NCI-H345 (cell line): ENCODE data around the gene KCTD19.

Experiments
- DNase-seq: peaks from one replicate; lab custom pipeline; 2025; lab: John Stamatoyannopoulos, UW

Gene KCTD19

DNA sequence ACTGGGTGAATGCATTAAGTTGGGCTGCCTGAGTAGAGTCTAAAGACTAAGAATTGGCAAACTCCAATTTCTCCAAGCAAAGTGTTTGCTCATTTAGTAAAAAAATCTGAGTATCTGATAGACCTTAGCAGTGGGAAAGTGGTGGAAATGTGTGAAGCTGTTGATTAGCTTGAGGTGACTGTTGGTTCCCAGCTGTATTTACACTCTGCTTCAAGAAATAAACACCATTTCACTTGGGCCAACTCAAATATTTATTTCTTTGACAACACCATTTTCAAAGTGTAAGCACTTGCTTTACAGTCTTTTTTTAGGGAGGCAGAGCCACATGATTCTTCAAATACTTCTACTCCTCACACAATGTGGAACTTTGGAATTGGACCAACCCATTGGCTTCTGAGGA lies 8.7 kb downstream of the KCTD19 start:
- DNase-seq: no peak

DNA sequence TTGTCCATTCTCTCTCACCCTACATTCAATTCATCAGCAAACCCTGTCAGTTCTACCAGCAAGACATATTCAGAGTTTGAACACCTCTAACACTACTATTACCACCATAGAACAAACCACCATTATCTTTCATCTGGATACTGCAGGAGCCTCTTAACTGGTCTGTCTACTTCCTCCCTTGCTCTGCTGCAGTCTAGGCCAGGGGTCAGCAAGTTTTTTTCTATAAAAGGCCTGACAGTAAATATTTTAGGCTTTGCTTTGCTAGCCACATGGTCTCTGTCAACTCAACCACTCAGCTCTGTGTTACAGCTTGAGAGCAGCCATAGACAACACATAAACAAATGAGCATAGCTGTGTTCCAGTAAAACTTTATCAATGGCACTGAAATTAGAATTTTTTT lies 13.8 kb downstream of the KCTD19 start:
- DNase-seq: no peak

DNA sequence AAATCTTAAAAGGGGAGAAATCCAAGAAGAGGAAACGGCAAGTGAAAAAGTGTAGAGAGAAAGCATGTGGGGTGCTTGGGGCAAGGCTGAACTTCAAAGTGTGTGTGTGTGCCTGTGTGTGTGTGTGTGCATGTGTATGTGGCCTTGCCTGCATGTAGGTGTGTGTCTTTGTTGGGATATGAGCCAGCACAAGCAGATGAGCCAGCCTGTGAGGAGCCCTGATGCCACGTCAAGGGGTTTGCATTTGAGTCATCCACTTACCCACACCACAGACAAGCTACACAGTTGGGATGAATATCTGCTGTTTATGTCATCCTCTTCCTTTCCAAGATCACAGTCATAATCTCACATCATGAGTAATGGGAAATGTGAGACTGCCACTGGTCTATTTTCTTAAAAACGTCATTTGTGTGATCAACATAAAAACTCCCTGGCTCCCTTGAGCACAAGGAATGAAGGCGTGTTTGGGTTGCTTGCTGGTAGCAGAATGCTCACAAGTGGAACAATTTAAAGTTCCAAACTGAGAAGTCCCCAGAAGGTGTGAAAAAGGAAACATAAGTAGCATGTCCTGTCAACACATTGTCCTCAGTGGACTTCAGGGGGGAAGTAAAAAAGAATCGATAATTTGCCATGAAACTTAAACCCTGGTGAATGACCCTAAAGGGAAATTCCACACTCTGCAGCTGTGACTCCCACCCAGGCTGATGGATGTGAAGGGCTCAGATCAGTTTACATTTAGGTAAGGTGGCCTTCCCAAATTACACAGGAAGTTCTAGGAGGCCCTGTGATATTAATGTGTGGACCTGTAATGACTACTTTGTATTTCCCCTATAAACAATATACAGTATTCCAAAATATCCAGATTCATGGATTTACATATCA lies 14.7 kb downstream of the KCTD19 start:
- DNase-seq: no peak

DNA sequence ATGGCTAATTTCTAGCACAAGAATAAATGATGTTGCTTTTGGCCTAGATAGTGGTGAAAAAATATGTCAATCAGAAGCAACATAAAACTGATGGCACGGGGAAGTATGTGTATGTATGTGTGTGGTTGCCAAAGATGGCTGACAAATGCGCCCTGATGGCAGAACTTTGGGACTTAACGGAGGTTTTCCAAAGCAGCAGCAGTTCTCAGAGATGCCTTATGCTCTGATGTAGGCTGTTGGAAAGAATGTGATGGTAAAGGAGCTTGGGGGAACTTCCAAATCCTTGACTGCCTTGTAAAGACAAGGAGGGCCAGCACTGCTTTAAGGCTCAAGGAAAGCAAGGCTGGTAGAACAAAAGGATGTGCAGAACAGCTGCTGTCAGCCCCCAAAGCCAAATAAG lies 16.0 kb downstream of the KCTD19 start:
- DNase-seq: no peak

DNA sequence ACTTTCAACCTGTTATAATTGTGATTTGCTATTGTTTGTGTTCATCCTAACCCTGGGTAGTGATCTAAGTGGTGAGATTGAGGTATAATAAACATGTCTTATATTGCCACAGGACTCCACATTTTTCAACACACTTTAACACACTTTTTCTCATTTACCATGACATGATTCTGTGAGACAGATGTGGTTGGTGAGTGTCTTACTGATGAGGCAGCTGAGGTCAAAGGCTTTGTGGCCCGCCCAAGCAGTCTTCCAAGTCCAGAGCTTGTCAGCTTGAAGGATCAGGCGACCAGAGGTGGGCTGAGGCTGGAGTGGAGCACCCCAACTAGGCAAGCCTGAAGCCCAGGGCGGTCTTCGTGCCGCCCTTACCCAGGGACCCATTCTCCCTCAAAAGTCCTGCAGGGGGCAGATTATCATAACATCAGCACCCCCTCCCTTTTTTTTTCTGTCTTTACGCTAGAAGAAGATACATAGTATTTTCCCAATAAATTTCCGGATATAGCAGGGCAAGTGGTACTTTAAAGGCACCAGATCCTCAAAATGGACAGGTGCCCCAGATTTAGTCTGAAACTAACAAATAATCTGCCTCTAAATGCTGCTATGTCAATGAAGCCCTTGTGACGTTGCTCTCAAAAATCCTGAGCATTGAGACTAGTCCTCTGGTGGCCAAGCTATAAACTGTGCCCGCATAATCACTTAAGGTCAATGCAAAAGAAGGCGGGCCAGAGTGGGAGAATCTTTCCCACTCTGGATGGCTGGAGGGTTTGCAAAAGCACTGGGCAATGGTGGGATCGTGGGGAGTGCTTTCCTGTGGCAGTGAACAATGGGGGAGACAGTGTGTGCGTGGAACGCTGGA lies 21.1 kb downstream of the KCTD19 start:
- DNase-seq: no peak

DNA sequence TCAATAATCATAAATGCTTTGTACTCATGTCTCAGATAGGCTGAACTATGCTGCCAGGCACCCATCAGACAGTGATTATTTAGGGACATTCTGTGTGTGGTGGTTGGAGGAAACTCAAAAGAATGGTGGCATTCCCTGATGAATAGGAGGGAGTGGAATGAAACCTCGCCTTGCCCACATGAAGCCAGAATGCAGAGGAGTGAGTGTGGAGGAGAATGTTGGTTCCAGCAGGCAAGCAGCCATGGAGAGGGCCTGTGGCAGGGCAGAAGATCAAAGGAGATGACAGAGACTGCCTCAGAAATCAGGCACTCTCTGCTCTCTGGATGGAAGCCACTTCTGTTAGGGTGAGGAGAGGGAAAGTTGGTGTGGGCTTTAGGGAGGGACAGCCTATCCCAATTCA lies 22.5 kb downstream of the KCTD19 start:
- no peak for DNase-seq

DNA sequence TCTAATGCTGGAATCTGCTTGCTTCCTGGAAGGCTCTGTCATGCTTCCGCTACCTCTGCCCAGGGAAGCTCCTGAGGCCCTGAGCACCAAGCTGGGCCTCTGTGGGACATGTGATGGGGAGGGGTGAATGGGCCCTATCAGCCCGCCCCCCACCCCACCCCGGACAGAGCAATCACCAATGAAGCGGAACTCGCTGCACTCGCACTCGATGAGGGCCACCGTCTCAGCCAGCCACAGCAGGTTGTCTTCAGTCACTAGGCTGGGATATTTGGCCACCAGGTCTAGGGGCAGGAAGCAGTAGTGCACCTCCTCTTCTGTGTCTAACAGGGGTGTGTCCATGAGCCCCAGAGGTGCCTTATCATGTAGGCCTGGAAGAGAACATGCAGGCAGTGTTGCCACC lies 23.6 kb downstream of the KCTD19 start:
- no peak for DNase-seq

DNA sequence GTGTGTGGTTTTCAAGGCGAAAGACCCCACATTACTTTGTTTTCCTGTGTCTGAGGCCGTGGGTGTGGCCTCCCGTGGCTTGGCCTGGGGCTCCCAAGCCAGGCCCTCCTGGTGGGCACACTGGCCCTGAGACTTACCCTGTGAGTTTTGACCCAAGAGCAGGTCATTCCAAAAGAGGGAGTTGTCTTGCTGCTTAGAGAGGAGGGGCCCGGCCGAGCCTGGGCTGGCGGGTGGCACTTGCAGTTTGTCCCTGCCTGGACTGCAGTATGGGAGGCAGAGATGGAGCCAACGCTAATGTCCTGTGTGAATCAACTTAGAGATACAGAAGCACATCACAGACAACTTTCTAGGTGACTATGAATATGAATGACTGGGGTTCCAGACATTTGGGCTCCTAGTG lies 24.5 kb downstream of the KCTD19 start:
- DNase-seq: no peak

DNA sequence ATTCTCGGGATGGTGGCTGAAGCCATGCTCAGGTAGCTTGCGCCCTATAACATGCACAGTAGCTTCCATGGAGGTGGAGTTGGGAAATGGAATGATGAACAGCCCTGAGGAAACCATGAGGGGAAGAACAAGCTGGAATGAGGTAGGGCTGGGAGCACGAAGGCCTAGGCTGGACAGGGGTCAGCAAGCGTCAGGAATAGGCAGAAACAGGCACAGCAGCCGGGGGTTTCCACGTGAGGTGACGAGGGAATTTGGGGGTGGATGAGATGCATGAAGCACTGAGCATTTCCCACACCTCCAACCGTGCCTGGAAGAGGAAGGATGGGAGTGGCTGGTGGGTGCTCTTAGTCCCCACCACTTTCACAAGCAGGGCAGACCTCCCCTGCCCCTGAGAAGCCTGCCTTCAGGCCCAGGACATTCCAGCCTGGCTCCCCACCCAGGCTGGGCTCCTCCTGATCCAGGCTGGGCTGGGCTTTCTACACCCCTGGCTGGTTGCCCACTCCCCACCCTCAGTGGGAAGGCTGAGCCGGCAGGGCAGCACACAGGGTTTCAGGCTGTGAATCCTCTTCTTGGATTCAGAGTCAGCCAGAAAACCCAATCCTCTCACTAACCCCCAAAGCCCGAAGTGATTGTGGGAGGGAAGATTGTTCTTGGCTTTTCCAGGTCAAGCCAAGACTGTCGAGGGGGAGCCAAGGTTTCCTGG lies 25.3 kb downstream of the KCTD19 start:
- no peak for DNase-seq

DNA sequence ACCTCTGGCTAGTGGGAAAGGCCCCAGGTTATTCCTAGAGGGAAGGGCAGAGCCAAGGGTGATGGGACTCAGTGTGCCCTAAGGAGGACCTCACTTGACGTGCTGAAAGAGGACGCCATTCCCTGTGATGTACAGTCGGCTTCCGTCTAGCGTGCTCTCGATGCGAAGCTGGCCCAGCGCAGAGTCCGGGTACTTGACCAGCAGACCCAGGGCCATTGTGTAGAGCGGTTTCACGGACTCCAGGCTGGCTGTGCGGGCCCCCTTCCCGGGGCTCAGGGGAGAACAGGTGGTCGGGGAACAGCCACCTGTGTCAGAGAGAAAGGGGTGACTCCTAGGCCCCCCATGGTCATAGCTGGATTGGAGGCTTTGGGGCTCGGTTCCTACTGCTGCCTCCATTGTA lies 27.3 kb downstream of the KCTD19 start:
- DNase-seq: no peak

DNA sequence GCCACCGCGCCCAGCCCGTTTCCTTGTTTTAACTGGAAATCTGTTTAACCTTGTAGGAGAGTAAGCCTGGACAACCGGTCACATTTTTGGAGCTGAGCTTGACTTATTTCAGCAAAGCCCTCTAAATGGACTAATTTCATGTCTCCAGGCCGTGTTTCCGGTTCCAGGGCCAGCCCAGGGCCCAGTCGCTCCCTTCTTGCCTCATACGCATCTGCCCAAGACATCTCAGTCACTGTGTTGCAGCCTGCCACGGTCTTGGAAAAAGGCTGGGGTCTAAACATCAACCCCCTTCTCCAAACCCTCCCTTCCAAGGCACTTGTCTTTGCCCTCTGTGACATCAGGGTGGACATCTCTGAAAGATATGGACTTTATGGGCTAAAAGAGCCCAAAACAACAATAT lies 28.3 kb downstream of the KCTD19 start:
- no peak for DNase-seq

DNA sequence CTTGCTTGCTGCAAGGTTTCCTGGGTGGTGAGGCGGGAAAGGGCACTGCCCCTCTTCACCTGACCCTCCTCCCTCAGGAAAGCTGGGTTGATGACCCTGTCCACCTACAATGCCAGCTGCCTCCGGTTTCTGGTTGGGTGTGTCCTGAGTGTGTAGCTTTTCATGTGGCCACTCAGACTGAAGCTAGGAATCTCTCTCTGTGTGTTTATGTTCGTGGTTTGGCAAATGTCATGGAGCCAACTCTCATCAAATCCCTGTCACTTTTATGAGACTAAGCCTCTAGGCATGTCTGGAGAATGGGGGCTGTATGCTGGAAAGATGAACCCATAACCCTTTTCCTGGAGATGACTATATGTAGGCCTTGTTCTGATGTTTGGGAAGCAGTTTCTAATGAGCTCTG lies 30.1 kb downstream of the KCTD19 start:
- no peak for DNase-seq

DNA sequence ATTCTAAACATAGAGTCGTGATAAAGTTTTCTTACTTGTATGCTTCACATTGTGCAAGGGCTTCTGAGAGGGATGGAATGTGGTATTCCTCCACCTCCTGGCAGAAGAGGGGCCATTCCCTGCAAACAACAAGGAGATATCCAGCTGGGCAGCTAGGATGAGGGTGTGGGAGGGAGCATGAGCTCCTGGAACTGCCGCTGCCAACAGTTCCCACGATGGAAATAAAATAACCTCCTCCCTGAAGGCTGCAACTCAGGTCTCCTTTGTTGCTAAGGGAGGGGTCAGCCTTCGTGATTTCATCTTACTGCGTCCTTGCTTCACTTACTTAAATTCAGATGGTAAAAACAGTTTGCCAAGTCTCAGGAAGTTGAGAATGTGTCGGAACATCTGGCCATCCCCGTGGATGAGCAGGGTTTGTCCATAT lies 31.6 kb downstream of the KCTD19 start:
- DNase-seq: no peak

DNA sequence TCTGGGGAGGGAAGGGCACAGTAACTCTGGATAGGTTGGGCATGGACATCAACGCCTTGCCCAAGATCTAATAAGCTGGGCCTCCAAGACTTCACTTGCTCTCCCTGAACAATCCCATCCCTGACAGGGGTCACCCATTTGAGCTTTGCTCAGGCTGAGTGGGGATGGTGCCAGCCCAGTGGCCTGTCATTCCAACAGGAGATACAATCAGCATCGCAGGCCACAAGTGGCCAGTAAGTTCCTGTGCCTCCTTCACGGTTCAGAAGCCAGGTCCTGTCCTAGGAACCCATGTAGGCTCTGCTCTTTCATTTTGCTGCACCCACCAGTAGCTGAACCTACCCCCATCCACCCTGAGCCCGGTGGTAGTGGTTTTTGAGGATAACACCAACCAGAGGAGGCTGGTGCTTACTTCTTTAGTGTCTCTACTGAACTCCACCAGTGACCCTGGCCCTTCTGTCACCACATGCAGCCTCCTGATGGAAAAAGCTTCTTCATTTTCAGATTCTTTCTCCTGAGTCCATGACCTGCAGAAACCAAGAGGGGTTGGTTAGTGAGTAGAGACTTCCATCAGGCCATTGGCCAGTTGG lies 32.3 kb downstream of the KCTD19 start:
- DNase-seq: no peak

DNA sequence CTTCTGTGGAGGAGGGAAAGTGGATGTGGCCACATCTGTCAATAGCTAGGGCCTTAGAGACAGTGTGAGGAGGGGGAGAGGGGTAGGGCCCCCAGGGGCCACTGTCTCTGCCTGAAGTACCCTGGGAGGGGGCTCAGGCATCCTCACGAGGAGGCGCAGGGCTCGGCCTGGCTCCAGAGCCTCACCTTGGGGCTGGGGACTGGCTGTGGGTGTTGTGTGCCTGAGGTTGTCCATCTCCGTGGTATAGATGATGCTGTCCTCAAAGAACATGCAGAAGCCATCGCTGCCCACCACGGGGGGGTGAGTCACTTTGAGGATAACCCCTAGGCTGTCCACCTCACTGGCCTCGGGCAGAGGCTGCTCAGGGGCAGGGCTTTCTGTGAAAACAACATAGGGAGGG lies 35.1 kb downstream of the KCTD19 start:
- DNase-seq: no peak

DNA sequence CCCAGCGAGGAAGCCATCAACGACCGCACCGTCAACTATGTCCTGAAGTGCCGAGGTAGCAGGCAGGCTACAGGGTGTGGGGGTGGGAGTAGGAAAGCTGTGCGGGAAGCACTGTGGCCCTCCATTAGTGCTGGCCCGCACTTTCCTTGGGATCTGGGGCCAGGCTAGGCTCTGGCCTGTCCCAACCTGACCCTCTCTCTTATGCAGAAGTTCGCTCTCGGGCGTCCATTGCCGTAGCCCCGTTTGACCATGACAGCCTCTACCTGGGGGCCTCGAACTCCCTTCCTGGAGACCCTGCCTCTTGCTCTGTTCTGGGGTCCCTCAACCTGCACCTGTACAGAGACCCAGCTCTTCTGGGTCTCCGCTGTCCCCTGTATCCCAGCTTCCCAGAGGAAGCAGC lies 38.6 kb downstream of the KCTD19 start:
- no peak for DNase-seq

DNA sequence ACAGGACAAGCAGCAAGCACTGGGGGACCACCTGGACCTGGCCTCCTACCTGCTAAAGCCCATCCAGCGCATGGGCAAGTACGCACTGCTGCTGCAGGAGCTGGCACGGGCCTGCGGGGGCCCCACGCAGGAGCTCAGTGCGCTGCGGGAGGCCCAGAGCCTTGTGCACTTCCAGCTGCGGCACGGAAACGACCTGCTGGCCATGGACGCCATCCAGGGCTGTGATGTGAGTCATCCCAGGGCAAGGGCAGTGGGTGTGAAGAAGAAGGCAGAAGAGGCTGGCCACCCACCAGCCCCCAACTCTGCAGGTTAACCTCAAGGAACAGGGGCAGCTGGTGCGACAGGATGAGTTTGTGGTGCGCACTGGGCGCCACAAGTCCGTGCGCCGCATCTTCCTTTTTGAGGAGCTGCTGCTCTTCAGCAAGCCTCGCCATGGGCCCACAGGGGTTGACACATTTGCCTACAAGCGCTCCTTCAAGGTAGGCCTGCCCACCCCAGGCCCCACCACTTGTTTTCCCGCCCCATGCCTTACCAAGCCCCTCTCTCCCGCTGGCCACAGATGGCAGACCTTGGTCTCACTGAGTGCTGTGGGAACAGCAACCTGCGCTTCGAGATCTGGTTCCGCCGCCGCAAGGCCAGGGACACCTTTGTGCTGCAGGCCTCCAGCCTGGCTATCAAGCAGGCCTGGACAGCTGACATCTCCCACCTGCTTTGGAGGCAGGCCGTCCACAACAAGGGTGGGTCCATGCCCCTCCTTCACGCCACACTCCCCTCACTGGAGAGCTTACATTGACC lies 39.9 kb downstream of the KCTD19 start:
- DNase-seq: no peak

DNA sequence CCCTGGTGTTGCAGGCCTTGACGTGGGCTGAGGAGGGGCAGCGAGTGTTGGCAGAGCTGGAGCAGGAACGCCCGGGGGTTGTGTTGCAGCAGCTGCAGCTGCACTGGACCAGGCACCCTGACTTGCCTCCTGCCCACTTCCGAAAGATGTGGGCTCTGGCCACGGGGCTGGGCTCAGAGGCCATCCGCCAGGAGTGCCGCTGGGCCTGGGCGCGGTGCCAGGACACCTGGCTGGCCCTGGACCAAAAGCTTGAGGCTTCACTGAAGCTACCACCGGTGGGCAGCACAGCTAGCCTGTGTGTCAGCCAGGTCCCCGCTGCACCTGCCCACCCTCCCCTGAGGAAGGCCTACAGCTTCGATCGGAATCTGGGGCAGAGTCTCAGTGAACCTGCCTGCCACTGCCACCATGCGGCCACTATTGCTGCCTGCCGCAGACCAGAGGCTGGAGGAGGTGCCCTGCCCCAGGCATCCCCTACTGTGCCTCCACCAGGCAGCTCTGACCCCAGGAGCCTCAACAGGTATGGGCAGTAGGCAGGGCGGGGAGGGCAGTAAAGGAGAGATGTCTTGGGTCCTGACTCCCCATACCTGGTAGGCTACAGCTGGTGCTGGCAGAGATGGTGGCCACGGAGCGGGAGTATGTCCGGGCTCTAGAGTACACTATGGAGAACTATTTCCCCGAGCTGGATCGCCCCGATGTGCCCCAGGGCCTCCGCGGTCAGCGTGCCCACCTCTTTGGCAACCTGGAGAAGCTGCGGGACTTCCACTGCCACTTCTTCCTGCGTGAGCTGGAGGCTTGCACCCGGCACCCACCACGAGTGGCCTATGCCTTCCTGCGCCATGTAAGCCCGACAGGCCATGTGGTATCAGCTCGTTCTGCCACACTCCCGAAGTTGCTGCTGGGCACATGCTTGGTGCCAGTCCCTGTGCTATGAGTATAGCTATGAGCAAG lies 41.6 kb downstream of the KCTD19 start:
- peak; percentile 83 for DNase-seq

DNA sequence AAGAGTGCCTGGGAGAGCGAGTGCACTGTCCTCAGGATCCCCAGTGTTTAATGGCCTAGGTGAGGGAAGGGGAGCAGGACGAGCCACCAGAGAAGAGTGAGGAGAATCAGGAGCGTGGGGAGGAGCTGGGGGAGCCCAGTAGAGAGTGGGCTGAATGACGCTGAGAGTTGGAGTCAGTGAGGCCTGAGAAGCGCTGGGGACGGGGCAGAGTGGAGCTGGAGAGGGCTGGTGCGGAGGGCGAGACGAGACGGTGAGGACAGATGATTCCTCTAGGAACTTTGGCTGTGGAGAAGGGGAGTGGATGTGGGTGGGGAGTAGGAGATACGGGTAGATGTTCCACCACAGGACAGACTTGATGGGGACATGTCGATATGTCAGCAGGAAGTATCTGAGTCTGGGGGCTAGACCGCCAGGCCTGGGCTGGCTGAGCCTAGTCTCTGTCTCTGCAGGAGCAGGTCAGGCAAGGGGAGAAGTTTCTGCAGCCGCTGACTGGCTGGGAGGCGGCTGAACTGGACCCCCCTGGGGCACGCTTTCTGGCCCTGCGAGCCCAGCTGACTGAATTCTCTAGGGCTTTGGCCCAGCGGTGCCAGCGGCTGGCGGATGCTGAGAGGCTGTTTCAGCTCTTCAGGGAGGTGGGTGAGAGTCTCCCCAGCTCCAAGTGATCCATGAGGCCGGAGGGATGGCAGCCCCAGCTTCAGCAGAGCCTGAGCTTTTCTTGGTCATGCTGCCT lies 42.5 kb downstream of the KCTD19 start:
- peak; percentile 28 for DNase-seq
